H9 (cell line): ENCODE measurements around the gene CHST8. TPM values are rescaled to one million over a fixed set of nuclear protein-coding genes. Genes with fewer than 3 reads are reported as not detected.

Experiments
- DNase-seq: peaks from one replicate; pipeline ENCODE4 v3.0.0-alpha.2; 2017
- H2AFZ ChIP-seq: one replicate; pipeline ENCODE4 v1.6.1; 2013; ENCODE audit warnings: mild to moderate bottlenecking, low read length, control low read depth, moderate library complexity
- H2AK5ac ChIP-seq: 2 replicates; pipeline ENCODE4 v1.6.1; 2013; ENCODE audit warnings: low read length, control low read depth, mixed read lengths; ENCODE audit not compliant: insufficient read length
- H2BK120ac ChIP-seq: one replicate; pipeline ENCODE4 v1.6.1; 2013; ENCODE audit warnings: low read depth, mild to moderate bottlenecking, low read length, control low read depth, inconsistent platforms; ENCODE audit not compliant: poor library complexity, severe bottlenecking
- H2BK12ac ChIP-seq: 2 replicates; pipeline ENCODE4 v1.6.1; 2013; ENCODE audit warnings: low read length, control low read depth, mixed read lengths, low read depth; ENCODE audit not compliant: insufficient read length
- H2BK15ac ChIP-seq: 2 replicates; pipeline ENCODE4 v1.6.1; 2013; ENCODE audit warnings: low read depth, low read length, control low read depth
- H2BK20ac ChIP-seq: one replicate; pipeline ENCODE4 v1.6.1; 2013; ENCODE audit warnings: low read depth, mild to moderate bottlenecking, low read length, control low read depth, inconsistent platforms; ENCODE audit not compliant: poor library complexity, severe bottlenecking
- H2BK5ac ChIP-seq: 2 replicates; pipeline ENCODE4 v1.6.1; 2013; ENCODE audit warnings: low read length, control low read depth, mixed read lengths; ENCODE audit not compliant: insufficient read length
- H3K14ac ChIP-seq: 2 replicates; pipeline ENCODE4 v1.6.1; 2013; ENCODE audit warnings: low read length, control low read depth; ENCODE audit not compliant: insufficient read depth
- H3K18ac ChIP-seq: 2 replicates; pipeline ENCODE4 v1.6.1; 2013; ENCODE audit warnings: low read depth, mild to moderate bottlenecking, mixed read lengths, low read length, control low read depth; ENCODE audit not compliant: insufficient read length
- H3K23ac ChIP-seq: 2 replicates; pipeline ENCODE4 v1.6.1; 2013; ENCODE audit warnings: low read length, control low read depth, mixed read lengths, low read depth; ENCODE audit not compliant: insufficient read length
- H3K23me2 ChIP-seq: 2 replicates; pipeline ENCODE4 v1.6.1; 2013; ENCODE audit warnings: low read depth, mild to moderate bottlenecking, mixed read lengths, low read length, control low read depth; ENCODE audit not compliant: insufficient read length, poor library complexity, severe bottlenecking
- H3K27ac ChIP-seq: 2 replicates; pipeline ENCODE4 v1.5.1; 2013; ENCODE audit warnings: low read length, control low read depth, mixed read lengths, low read depth; ENCODE audit not compliant: insufficient read length
- H3K27me3 ChIP-seq: 2 replicates; pipeline ENCODE4 v1.6.1; 2013; ENCODE audit warnings: low read length, control low read depth, inconsistent platforms; ENCODE audit not compliant: insufficient read depth
- H3K4ac ChIP-seq: 2 replicates; pipeline ENCODE4 v1.6.1; 2013; ENCODE audit warnings: low read depth, mild to moderate bottlenecking, control low read depth, inconsistent platforms, low read length, moderate library complexity
- H3K4me1 ChIP-seq: 2 replicates; pipeline ENCODE4 v1.6.1; 2013; ENCODE audit warnings: low read length, control low read depth, inconsistent platforms; ENCODE audit not compliant: insufficient read depth
- H3K4me2 ChIP-seq: 2 replicates; pipeline ENCODE4 v1.6.1; 2013; ENCODE audit warnings: low read length, control low read depth, mixed read lengths; ENCODE audit not compliant: insufficient read length, insufficient read depth
- H3K56ac ChIP-seq: 2 replicates; pipeline ENCODE4 v1.6.1; 2013; ENCODE audit warnings: low read depth, mild to moderate bottlenecking, mixed read lengths, low read length, control low read depth; ENCODE audit not compliant: insufficient read length
- H3K79me1 ChIP-seq: 2 replicates; pipeline ENCODE4 v1.6.1; 2013; ENCODE audit warnings: low read depth, mild to moderate bottlenecking, moderate library complexity, low read length, control low read depth, inconsistent platforms; ENCODE audit not compliant: insufficient read depth, poor library complexity, severe bottlenecking
- H3K79me2 ChIP-seq: 2 replicates; pipeline ENCODE4 v1.6.1; 2013; ENCODE audit warnings: low read length, control low read depth, inconsistent platforms; ENCODE audit not compliant: insufficient read depth
- H3K9ac ChIP-seq: 2 replicates; pipeline ENCODE4 v1.6.1; 2013; ENCODE audit warnings: low read length, control low read depth, mixed read lengths; ENCODE audit not compliant: insufficient read length; ENCODE audit errors: extremely low read depth
- H3K9me3 ChIP-seq: one replicate; pipeline ENCODE4 v1.6.1; 2013; ENCODE audit warnings: low read depth, low read length, inconsistent platforms; ENCODE audit not compliant: control insufficient read depth
- H3T11ph ChIP-seq: one replicate; pipeline ENCODE4 v1.6.1; 2013; ENCODE audit warnings: mild to moderate bottlenecking, low read length, control low read depth, inconsistent platforms
- H4K20me1 ChIP-seq: one replicate; pipeline ENCODE4 v1.6.1; 2013; ENCODE audit not compliant: control insufficient read depth, insufficient read length, insufficient read depth
- H4K5ac ChIP-seq: 2 replicates; pipeline ENCODE4 v1.6.1; 2013; ENCODE audit warnings: low read depth, mild to moderate bottlenecking, mixed read lengths, low read length, control low read depth; ENCODE audit not compliant: insufficient read length
- H4K8ac ChIP-seq: replicated peaks from 2 replicates; pipeline ENCODE4 v1.6.1; 2013; ENCODE audit warnings: low read length, control low read depth, mixed read lengths, low read depth; ENCODE audit not compliant: insufficient read length
- H4K91ac ChIP-seq: 2 replicates; pipeline ENCODE4 v1.6.1; 2013; ENCODE audit warnings: low read depth, mild to moderate bottlenecking, moderate library complexity, mixed read lengths, low read length, control low read depth; ENCODE audit not compliant: insufficient read length
- H3K27ac Mint-ChIP-seq, 3 experiments: 2 replicates in 2 of 3; 3 replicates in 1 of 3; pipeline ENCODE4 v1.8.0; 2020 to 2021; ENCODE audit warnings: mixed read lengths in 3 of 3, mild to moderate bottlenecking in 1 of 3, moderate library complexity in 1 of 3
- H3K27me3 Mint-ChIP-seq: 2 replicates; pipeline ENCODE4 v1.8.0; 2021; ENCODE audit warnings: low read depth, mild to moderate bottlenecking, moderate library complexity, mixed read lengths
- H3K36me3 Mint-ChIP-seq, 3 experiments: 2 replicates in 2 of 3; 3 replicates in 1 of 3; pipeline ENCODE4 v1.8.0; 2020 to 2021; ENCODE audit warnings: low read depth in 3 of 3, mixed read lengths in 3 of 3; ENCODE audit not compliant: insufficient read depth in 1 of 3
- H3K4me1 Mint-ChIP-seq, 2 experiments: 2 replicates each; pipeline ENCODE4 v1.8.0; 2020; ENCODE audit warnings: mixed read lengths in 2 of 2
- H3K4me3 Mint-ChIP-seq, 2 experiments: 2 replicates in 1 of 2; 3 replicates in 1 of 2; pipeline ENCODE4 v1.8.0; 2020 to 2021; ENCODE audit warnings: mild to moderate bottlenecking in 2 of 2, mixed read lengths in 2 of 2, moderate library complexity in 1 of 2
- H3K9me3 Mint-ChIP-seq, 2 experiments: 2 replicates in 1 of 2; 3 replicates in 1 of 2; pipeline ENCODE4 v1.8.0; 2020; ENCODE audit warnings: mild to moderate bottlenecking in 2 of 2, mixed read lengths in 2 of 2, moderate library complexity in 1 of 2
- CTCF ChIP-seq: fragments of 200-600 bp; sonication (generic); conservative IDR thresholded peaks from 3 replicates; pipeline ENCODE4 v1.8.0; 2021; ENCODE audit warnings: antibody characterized with exemption, mild to moderate bottlenecking
- whole genome bisulfite sequencing: extraction: QIAGEN DNeasy Blood & Tissue Kit; methylation state at CpG from one replicate; pipeline ENCODE4 v1.1.7; 2013; ENCODE audit warnings: missing lambda C conversion rate, low lambda C conversion rate, mixed read lengths; ENCODE audit not compliant: insufficient read length; ENCODE audit errors: extremely low coverage; 5-methylcytosine and 5-hydroxymethylcytosine counted together
- total RNA-seq: library from RNA; stranded (reverse); gene quantifications from 2 replicates; pipeline ENCODE4 v1.2.1, GENCODE V29; 2021

The CHST8 gene
- total RNA-seq, 1 experiment from 2014 or later, result 5.1 TPM

GRCh38 chr19:33751436-33751770 is 129.7 kb downstream of the CHST8 start:
- DNase-seq, result no peak
- H3K9ac ChIP-seq, result no peak overlapping the region
- no peak overlapping the region for H4K8ac ChIP-seq
- no peak overlapping the region for H3K27ac Mint-ChIP-seq
- H3K9me3 ChIP-seq, result no peaks in the 10 kb centered on the region
- H3K4me1 Mint-ChIP-seq, result peaks cover 0 to 3% of the 10 kb centered on the region in 2 experiments; a peak in 1 of 4 replicates
- H2BK120ac ChIP-seq, result no peak overlapping the region
- H3K56ac ChIP-seq, result no peak overlapping the region
- H3K23me2 ChIP-seq, result no peaks in the 10 kb centered on the region
- no peak overlapping the region for H3K4ac ChIP-seq
- H4K20me1 ChIP-seq, result no peaks in the 10 kb centered on the region
- no peaks in the 10 kb centered on the region for H3K27me3 ChIP-seq
- H3K14ac ChIP-seq, result no peak overlapping the region
- no peaks in the 10 kb centered on the region for H3K9me3 Mint-ChIP-seq
- H3K4me3 Mint-ChIP-seq, result no peak overlapping the region
- no peak overlapping the region for H3K23ac ChIP-seq
- H2BK12ac ChIP-seq, result no peak overlapping the region
- H3K4me1 ChIP-seq, result no peaks in the 10 kb centered on the region
- no peak for TF ChIP-seq CTCF
- H3K79me1 ChIP-seq, result no peaks in the 10 kb centered on the region
- H4K5ac ChIP-seq, result no peak overlapping the region
- no CpG with 5 or more reads among the region's 5 CpGs for WGBS
- H3K36me3 Mint-ChIP-seq, result no peaks in the 10 kb centered on the region; a peak in 1 of 7 replicates
- no peak overlapping the region for H2AK5ac ChIP-seq
- no peak overlapping the region for H3K18ac ChIP-seq
- no peak overlapping the region for H3K4me2 ChIP-seq
- peaks cover 4% of the 10 kb centered on the region; the same call in 1 of the 2 replicates for H3K27me3 Mint-ChIP-seq
- no peak overlapping the region for H2BK5ac ChIP-seq
- no peak overlapping the region for H3K27ac ChIP-seq
- H2AFZ ChIP-seq, result no peak overlapping the region
- no peaks in the 10 kb centered on the region for H3K79me2 ChIP-seq
- H4K91ac ChIP-seq, result no peak overlapping the region
- no peak overlapping the region for H3T11ph ChIP-seq
- no peak overlapping the region for H2BK20ac ChIP-seq
- H2BK15ac ChIP-seq, result no peak overlapping the region
